GM19023 (cell line): ENCODE measurements around the gene TBC1D22A.

Experiments
- ATAC-seq: cut with Tn5 transposase; IDR thresholded peaks from one replicate; pipeline ENCODE4 v1.9.1; 2021; ENCODE audit warnings: mild to moderate bottlenecking, moderate library complexity; ENCODE audit not compliant: unreplicated experiment

TBC1D22A gene

DNA sequence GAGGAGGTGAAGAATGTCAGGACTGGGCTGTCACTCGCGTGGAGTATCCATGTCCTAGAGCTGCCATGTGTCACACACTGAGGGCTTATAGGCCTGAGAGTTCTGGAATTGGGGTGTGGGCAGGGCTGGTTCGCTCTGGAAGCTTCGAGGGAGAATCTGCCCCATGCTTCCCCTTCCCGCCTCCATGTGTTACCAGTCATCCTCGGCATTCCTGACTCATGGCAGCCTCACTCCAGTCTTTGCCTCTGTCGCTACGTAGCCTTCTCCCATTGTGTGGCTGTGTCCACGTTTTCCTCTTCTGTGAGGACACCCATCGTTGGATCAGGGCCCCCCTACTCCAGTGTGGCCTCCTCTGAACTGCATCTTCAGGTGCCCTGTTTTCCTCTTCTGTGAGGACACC is 301.2 kb downstream of the TBC1D22A start:
- ATAC-seq = no peak

DNA sequence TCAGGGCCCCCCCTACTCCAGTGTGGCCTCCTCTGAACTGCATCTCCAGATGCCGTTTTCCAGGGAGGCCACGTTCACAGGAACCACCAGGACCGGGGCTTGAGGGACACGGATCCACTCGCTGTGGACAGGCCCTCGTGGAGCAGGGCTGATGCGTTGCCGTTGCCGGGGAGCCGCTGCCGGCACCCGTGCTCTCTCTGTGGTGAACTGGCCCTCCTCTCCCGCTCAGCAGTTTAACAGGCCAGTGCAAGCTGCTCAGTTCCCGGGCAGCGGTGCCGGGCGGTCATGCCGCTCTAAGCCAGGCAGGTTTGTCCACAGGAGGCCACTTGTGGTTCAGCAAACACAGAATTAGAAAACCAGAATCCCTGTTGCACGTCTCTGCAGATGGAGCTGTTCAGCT is 301.6 kb downstream of the TBC1D22A start:
- ATAC-seq = no peak

DNA sequence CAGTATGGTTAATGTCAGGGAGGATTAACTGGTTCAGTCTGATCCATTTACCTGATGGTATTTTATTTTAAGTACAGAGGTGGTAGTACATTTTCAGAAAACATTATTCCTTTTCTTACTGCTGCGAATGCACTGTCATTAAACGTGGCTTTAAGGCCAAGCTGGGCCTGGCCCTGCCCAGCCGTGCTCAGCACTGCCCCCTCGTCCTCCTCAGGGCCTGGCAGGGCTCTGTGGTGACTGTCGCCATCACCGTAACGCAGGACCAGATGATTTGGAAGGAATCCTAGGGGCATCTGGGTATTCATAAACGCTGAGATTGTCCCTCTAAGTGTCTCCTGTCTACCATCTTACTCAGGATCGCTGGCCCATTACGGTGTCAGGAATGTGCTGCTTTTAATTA is 302.0 kb downstream of the TBC1D22A start:
- no peak for ATAC-seq

DNA sequence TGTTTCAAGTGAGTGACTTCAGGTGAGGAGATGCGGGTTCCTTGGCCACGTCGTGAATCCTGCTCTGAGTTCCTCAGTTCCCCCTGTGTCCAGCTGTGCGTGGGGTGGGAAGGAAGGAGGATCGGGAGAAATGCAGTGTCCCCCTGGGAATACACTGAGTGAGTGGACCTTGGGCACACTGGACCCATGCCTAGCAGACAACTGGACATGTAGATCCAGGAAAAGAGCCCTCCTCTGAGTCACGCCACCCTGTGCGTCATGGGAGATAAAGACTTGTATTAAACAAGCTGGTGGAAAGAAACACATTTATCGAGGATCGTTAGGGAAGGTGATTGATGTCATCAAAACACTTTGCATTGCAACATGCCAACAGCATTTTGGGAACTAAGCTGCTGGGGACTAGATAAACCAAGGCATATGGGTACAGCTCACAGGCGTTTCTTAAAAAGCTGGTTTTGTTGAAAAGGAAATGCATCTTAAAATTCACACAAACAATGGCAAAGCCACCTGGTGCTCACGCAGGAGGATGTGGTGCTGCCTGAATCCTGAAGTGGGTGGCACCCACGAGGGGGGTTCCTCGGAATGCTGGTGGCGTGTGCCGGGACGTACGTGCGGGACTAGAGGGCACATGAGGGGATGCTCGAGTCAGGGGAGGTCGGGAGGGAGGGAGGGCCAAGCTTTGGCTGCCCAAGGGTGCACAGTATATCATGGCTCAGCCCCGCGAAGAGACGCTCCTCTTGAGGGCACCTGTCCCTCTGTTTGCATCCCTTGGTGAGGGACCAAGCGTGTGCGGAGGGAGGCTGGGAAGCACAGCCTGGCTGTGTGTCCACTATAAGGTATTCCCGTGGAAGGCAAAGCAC is 303.5 kb downstream of the TBC1D22A start:
- no peak for ATAC-seq

DNA sequence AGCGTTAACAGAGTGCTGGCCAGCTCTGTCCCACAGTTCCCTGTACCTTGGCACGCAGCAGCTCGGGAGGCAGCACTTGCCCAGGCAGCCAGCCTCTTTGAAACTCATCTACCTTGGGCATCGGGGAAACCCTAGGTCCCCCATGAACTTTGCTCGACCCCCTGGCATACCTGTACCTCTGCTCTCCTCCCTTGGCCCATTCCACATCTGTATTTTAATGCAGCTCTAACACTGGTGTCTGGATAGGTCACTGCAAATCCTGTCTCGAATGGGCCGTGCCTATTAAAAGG is 304.1 kb downstream of the TBC1D22A start:
- ATAC-seq = no peak

DNA sequence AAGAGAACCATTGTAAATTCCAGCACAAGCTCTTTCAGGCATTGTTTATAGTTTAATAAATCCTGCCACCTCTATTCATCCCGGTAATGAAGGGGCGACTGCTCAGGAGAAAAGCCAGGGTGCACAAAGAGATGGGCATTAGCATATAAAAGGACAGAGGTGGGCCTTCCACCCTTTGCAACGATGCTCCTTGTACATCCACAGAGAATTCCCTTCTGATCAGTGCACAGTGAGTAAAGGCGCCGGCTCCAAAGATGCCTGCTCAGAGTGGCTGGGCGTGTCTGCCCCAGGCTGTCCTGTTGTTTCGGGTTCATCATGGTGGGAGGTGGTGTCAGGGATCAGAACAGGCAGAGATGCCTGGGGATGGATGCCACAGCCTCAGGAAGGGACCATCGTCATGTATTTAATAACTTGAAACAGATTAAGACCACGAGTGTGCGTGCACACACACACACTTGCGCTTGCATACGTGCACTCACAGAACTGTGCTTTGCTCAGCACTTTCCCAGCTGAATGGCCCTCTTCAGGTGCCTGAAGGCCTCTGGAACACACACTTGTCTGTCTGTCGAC is 305.0 kb downstream of the TBC1D22A start:
- ATAC-seq = no peak

DNA sequence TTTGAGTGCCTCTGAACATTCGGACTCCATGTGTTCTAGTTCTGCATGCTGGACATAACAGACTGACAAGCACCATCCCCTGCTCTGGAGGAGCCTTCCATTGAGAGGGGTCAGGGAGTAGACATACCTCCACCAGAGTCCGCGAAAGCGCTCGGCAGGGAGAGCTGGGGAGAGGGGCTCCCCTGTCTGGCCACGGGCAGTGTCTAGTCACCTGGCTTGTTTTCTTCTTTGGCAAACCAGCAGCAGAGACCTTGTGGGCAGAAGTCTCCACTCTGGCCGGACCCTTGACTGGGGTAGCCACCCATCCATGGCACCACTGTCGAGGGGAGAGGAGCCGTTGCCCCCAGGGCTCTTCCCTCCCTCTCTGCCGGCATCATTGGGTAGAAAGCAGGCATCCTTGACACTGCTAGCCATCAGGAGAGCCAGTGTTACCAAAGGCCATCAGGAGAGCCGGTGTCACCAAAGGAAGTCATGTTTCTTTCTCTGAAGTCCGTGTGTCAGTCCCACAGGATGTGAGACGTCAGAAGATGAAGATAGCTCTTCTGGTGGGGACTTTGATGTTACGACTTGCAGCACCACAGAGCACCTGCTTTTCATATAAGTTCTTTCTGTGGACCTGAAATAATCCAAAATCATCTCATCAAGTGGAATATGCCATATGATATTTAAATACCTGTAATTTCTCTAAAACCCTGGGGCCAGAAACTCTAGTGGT is 305.6 kb downstream of the TBC1D22A start:
- ATAC-seq = no peak

DNA sequence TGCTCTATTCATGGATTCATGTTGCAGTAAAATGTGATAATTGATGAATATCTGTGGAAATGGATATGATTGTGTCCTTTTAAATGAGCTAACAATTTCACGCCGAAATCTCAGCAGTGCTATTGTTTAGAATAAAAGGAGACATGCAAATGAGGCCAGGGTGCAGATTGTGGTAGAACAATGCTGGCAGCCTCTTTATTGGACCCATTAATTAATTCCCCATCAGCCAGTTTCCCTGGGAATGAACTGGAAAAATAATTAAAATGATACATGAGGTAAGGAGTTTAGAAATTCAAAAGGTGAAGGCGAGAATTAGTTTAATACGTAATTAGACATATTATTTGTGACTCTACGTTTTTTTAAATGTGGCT is 306.2 kb downstream of the TBC1D22A start:
- ATAC-seq = no peak

DNA sequence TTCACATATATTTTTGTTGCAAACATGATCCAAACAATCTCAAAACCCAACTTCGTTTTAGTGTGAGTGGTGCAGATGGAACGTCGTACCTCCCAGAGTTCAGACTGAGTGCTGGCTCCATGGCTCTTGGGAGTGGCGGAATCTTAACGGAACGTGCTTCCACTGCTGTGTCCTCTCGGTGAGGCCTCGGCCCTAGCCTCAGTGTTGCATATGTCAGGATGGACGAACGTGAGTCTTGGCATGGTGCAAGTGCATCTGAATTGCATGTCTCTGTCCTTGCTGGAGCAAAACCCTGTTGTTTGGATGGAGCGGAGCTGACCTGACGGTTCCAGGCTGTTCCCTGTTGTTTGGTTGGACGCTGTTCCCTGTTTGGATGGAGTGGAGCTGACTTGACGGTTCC is 306.8 kb downstream of the TBC1D22A start:
- ATAC-seq = no peak

DNA sequence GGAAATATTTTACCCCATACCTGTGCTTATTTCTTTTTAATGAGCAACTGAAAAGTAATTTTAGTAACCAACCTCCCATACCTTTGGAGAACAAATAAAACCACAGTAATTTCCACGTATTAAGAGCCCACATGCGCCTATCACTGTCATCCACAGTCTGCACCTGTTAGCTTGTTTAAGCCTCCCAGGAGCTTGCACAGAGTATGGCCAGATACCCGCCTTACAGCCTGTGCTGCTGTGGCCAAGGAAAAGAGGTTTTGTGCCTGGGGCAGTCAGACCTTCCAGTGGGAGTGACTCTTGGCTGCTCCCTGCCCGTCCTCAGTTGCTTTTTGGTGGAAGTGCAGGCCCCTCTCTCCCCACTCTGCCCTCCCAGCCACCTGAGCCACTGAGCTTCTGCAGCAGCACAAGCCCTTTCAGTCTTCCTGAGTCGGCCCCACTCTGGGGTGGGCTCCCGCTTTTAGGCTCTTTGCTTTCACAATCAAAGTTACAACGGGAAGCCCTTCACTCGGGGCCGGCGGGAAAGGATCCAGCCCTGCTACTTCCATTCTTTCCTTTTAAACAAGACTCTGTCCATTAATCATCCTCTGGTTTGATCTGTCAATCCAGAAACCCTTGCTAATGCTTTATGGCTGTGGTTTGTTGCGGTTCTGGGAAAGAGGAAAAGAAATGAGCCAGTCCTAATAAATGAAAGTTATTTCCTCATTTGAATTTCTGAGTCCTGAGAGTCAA is 308.8 kb downstream of the TBC1D22A start:
- ATAC-seq = no peak

DNA sequence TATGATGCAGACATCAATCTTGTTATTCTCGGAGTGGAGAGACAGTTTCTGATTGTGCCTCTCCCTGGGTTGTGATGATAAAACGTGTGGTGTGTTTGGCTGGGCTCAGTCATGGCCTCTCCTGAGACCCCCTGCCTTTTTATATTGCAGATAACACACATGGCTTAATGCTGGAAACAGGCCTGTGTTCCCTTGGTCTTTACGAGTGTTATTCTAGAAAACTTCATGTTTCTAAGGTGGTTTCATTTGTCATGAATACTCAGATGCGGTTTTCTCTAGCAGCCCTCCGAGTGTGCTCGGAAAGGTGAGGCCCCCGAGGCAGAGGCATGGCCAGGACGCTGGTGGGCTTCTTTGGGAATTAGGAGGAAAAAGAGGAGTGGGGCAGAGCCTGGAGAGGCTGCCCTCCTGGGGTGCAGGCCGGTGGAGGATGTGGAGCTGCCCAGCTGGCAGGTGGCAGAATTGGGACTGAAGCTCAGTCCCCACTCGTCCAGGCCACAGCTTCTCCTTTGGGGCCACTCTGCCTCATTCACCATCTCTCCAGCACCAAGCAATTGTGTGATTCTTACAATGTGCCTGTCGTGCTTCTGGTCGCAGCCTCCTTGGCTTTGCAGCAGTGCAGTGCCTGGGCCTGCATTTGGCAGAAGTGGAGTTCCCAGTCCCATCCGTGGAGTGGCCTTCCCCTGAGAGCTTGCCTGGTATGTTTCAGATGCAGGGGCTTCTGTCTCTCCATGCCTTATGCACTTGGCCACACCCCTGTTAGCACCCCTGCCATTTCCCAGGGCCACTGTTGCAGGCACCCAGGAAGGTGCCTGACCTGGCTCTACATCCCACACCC is 309.6 kb downstream of the TBC1D22A start:
- ATAC-seq = no peak

DNA sequence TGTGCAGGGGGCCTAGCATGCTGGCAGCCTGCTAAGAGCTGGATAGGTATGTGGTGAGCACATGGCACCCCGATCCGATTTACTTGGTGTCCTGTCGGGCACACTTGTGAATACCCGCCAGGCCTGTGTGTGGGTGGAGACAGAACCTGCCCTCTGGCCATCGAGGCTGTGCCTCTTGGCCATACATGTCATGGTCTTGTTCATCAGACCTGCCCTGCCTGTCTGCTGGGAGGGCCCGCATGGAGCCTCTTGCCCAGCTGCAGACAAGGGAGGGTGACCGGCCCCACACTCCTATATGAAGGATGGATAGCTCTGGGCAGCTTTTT is 310.2 kb downstream of the TBC1D22A start:
- no peak for ATAC-seq

DNA sequence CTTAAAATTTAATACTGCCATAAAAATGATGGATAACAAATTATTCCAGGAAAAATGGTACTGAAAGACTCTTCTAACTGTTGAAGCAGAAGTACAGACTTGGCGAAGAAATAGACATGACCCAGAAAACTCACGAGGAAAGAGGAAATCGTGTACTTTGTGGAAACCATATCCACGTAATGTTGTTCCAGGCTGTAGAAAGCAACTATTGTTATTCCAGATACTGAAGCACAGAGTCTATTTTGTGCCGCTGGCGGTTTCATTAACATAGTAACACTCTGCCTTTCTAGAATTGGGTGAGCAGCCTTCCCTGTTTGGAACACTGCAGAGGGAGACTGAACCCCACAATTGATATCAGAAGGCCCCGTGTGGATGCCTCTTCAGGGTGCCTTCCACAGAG is 310.6 kb downstream of the TBC1D22A start:
- ATAC-seq = no peak

DNA sequence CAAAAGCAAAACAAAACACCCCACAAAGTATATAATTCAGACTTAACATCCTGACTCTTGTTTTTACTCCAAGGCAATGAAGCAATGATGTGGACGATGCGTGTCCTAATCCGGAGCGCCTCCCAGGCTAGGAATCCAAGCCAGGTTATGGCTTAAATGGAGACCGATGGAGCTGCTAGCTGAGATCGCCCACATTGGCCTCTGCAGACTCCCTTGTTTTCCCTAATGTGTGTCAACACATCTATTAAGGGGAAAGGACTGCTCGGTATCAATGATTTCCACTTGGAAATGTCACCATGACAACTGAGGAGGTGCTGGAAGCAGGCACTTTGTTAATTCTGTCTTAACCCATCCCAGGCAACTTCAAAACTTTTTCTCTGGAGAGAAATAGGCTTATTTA is 311.7 kb downstream of the TBC1D22A start:
- ATAC-seq = no peak

DNA sequence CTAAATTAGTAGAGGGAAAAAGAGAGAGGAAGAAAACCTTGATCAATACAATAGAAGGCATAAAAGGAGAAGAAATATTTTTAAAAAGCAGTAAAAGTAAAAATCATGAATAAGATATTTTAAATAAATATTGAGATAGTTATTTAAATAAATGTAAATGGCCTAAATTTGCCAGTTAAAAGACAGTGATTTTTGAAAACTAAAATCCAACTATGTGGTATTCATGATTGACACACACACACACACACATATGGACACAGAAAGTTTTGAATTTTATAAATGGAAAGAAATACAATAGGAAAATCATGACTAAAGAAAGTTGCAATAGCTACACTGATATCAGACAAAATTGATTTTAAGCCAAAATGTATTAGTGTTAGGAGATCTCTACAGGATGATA is 313.1 kb downstream of the TBC1D22A start:
- ATAC-seq = no peak

DNA sequence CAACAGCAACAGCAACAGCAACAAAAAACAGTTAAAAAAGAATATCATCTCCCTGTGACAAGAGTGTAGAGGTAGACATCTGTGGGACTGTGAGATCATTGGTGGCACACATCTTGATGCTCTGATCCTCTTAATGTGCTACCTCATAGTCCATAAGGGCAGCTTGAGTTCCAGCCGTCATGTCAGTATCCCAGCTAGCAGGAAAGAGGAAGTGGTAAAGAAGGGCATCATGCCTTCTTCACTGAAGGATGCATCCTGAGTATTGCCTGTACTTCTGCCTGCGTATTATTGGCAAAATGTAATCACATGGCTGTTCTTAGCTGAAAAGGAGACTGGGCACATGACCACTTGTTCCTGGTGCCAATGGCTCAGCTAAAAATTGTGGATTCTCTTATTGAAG is 314.3 kb downstream of the TBC1D22A start:
- no peak for ATAC-seq

DNA sequence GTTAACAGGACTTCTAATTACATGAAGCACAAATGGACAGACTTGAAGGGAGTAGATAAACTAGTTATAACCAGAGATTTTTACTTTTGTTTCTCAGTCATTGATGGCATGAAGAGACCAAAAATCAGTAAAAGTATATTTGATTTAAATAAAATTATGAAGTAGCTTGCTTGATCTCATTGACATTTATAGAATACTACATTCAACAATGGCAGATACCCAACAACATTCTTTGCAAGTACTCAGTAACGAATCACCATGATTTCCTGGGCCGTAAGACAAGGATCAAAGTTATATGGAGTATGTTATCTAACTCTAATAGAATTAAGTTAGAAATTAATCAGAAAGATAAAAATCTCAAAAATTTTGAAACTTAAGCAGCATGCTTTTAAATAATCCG is 317.6 kb downstream of the TBC1D22A start:
- ATAC-seq = no peak

DNA sequence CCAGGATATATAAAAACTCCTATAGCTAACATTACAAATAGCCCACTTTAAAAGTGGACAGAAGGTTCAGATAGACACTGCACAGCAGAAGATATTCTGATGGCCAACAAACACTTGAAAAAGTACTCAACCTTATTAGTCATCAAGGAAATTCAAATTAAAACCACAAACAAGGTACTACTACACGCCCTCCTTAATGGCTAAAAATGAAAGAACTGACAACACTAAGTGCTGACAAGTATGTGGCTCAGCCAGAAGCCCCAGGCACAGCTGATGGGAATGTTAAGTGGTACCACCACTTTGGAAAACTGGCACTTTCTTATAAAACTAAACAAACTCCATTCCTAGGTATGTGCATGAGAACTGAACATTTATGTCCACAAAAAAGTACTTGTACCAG is 320.1 kb downstream of the TBC1D22A start:
- ATAC-seq = no peak

DNA sequence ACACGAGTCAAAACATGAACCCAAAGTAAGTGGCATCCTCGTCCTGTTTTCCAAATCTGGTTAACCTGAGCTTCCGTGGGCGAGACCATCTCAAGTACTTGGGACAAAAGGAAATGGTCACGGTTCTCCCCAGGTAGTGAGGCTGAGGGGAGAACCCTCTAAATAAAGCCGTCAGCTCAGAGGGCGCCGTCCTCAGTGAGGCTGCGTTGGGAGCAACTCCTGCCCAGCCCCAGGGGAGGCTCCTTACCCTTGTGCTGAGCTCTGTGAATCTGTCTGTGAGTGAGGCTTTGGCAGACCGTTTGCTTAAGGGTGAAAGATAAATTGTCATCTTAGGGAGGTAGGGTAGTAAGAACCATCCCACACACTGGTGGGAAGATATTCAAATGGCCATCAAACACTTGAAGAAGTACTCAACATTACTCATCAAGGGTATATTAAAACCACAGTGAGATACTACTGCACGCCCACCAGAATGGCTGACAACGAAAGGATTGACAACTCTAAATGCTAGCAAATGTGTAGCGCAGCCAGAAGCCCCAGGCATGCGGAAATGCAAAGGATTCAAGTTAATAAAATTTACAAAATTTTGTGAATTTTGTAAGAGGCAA is 321.0 kb downstream of the TBC1D22A start:
- ATAC-seq = no peak

DNA sequence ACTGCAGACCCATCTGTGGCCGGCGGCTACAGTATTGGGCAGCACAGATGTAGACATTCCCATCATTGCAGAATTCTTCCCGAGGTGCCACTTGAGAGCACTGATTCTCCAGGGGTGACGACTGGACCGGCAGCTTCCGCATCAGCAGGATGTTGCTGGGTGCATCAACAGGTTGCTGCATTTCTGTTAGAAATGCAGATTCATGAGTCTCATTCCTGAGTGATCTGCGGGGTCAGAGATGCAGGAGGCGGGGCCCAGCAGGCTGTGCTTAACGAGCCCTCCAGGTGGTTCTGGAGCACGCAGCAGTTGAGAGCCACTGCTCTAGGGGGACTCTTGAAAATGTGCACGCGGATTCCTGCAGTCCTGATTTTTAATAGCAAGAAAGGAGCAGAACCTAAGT is 321.8 kb downstream of the TBC1D22A start:
- ATAC-seq = no peak
